MCF 10A (cell line): Measurements from ENCODE around the gene OPCML. TPM values are rescaled to one million over a fixed set of nuclear protein-coding genes. Genes with fewer than 3 reads are reported as not detected.

Experiments
- BruUV-seq: library from RNA; stranded (reverse); fragments of 400-500 nt; replicated peaks from 2 replicates; lab custom pipeline; 2021; lab: Mats Ljungman, UMichigan
- CTCF ChIA-PET: fragments of 300-600 bp; sonication (Branson Sonifier 250); formaldehyde crosslinking; extraction: SDS; loops from one replicate; lab custom pipeline; 2021; ENCODE audit warnings: antibody characterized with exemption, inconsistent platforms; lab: Yijun Ruan, JAX
- POLR2A ChIA-PET: fragments of 300-600, 350-650 bp; sonication (Branson Sonifier 250); formaldehyde crosslinking; extraction: SDS; loops from one replicate; lab custom pipeline; 2020; ENCODE audit warnings: antibody characterized with exemption, inconsistent platforms; lab: Yijun Ruan, JAX
- DNase-seq: peaks from one replicate; pipeline ENCODE4 v3.0.0-alpha.2; 2018; ENCODE audit not compliant: unreplicated experiment
- H3K27ac Mint-ChIP-seq: one replicate; pipeline ENCODE4 v1.8.0; 2022; ENCODE audit warnings: mild to moderate bottlenecking, low read depth, mixed read lengths; ENCODE audit not compliant: unreplicated experiment
- H3K27me3 Mint-ChIP-seq: one replicate; pipeline ENCODE4 v1.8.0; 2022; ENCODE audit warnings: mixed read lengths; ENCODE audit not compliant: insufficient read depth, unreplicated experiment
- H3K36me3 Mint-ChIP-seq: one replicate; pipeline ENCODE4 v1.8.0; 2022; ENCODE audit warnings: mild to moderate bottlenecking, moderate library complexity, mixed read lengths; ENCODE audit not compliant: insufficient read depth, unreplicated experiment
- H3K4me1 Mint-ChIP-seq: one replicate; pipeline ENCODE4 v1.8.0; 2022; ENCODE audit warnings: mixed read lengths; ENCODE audit not compliant: insufficient read depth, unreplicated experiment
- H3K4me3 Mint-ChIP-seq: one replicate; pipeline ENCODE4 v1.8.0; 2022; ENCODE audit warnings: mild to moderate bottlenecking, moderate library complexity, mixed read lengths; ENCODE audit not compliant: unreplicated experiment
- H3K9me3 Mint-ChIP-seq: one replicate; pipeline ENCODE4 v1.8.0; 2022; ENCODE audit warnings: mixed read lengths; ENCODE audit not compliant: unreplicated experiment
- intact Hi-C: fragments of 100-400 bp; cut with micrococcal nuclease; formaldehyde crosslinking; loops from 2 replicates; pipeline ENCODE4 v1.14.1; 2022
- total RNA-seq: library from RNA; stranded (reverse); gene quantifications from 2 replicates; pipeline ENCODE4 v1.2.3, GENCODE V29; 2022
- TF ChIP-seq, protein P1 (sequence below): fragments of 200-600 bp; IDR thresholded peaks from one replicate; pipeline ENCODE4 v1.8.0; 2022; ENCODE audit warnings: antibody characterized with exemption, mild to moderate bottlenecking; ENCODE audit not compliant: unreplicated experiment

Gene OPCML
- total RNA-seq, 1 experiment from 2014 or later = not detected

DNA sequence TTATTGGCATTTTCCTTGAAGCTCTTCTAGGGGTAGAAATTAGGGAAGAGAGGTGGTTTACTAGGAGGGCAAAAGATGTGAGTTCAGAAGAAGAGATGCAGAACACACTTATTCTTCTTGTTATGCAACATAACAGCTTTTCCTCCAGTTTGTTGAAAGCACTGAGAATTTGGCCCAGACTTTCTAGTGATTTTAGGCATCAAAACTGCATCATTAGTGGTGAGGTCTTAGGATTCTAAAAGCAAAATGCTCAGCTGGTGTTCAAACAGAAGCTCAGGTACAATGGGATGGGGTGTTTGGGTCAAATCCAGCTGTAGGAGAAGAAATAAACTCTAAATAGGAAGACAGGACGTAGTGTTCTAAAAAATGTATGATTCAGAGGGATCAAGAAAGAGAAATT is 221.1 kb downstream of the OPCML start:
- CTCF ChIA-PET = interaction anchor here (0.9 kb wide), 1 partner anchor 103 kb away, joined by 3 read pairs; no protein-coding TSS in a partner anchor
- DNase-seq = no peak
- Mint-ChIP-seq H3K4me1 (no peaks in the 10 kb centered on the region), H3K9me3 (peaks cover 37% of the 10 kb centered on the region), H3K36me3 (no peaks in the 10 kb centered on the region), H3K4me3 (no peak overlapping the region), H3K27ac (no peak overlapping the region), H3K27me3 (no peaks in the 10 kb centered on the region)
- intact Hi-C loops = no loop called here
- TF ChIP-seq, protein P1, sequence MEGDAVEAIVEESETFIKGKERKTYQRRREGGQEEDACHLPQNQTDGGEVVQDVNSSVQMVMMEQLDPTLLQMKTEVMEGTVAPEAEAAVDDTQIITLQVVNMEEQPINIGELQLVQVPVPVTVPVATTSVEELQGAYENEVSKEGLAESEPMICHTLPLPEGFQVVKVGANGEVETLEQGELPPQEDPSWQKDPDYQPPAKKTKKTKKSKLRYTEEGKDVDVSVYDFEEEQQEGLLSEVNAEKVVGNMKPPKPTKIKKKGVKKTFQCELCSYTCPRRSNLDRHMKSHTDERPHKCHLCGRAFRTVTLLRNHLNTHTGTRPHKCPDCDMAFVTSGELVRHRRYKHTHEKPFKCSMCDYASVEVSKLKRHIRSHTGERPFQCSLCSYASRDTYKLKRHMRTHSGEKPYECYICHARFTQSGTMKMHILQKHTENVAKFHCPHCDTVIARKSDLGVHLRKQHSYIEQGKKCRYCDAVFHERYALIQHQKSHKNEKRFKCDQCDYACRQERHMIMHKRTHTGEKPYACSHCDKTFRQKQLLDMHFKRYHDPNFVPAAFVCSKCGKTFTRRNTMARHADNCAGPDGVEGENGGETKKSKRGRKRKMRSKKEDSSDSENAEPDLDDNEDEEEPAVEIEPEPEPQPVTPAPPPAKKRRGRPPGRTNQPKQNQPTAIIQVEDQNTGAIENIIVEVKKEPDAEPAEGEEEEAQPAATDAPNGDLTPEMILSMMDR = no peak
- BruUV-seq = no TSS peak
- POLR2A ChIA-PET = no interaction called here

DNA sequence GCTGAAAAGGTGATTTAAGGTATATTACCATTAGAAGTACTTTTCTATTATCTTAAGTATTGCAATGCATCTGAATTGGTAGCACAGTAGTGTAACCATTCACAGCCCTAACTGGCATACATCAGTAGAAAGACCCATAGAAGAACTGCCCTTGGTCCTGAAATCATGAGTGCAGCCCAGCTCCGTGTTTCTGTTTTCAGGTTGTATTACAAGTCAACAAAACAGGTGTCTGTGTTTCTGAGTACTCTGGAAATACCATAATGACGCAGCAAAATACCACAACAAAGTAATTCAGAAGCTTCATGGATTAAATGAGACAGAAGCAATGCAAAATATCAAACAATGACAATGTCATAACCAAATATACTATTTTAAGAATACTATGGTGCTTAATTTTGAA is 226.3 kb downstream of the OPCML start:
- Mint-ChIP-seq H3K9me3 (peaks cover 30% of the 10 kb centered on the region), H3K27ac (no peak overlapping the region), H3K36me3 (no peaks in the 10 kb centered on the region), H3K4me1 (no peaks in the 10 kb centered on the region), H3K27me3 (no peaks in the 10 kb centered on the region), H3K4me3 (no peak overlapping the region)
- BruUV-seq = no TSS peak
- intact Hi-C loops = no loop called here
- no peak for DNase-seq
- CTCF ChIA-PET = no interaction called here
- TF ChIP-seq, protein P1 = no peak
- POLR2A ChIA-PET = interaction anchor here (0.6 kb wide), 1 partner anchor 431 kb away, joined by 4 read pairs; no protein-coding TSS in a partner anchor

DNA sequence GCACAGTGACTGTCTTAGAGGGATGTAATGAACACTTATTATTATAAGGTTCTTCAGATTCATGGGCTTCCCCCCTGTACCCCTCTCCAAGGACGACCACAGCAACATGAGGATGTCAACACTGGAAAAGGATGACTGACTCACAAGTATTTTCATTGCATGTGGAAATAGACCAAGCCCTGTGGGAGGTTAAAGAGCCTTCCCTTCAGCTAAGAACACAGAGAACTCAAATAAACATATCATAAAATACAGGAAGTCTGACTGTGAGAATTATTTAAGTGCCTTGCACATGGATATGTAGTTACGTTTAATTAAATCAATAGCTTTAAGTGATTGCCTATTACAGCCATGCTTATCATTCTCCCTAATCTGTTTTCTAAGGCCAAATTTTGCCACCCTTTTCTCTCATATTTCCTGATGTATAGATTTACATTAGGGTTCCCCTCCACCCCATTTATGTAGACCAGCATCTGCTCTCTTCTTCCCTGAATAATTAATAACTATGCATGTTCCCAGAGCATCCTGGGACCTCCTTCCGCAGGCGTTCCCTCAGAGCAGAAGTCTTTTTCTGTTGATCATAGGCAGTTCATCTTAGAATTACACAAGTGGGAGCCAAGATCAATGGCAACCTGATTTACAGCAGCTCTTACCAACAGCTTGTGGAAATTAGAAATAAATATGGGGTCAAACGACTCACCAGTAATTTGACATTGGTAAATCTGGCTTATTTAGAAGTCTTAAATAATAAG is 226.9 kb downstream of the OPCML start:
- CTCF ChIA-PET = interaction anchor here (0.6 kb wide), 2 partner anchors 10 to 531 kb away, joined by 4 read pairs; no protein-coding TSS in a partner anchor
- Mint-ChIP-seq H3K4me1 (no peaks in the 10 kb centered on the region), H3K36me3 (no peaks in the 10 kb centered on the region), H3K4me3 (no peak overlapping the region), H3K9me3 (peaks cover 34% of the 10 kb centered on the region), H3K27ac (no peak overlapping the region), H3K27me3 (no peaks in the 10 kb centered on the region)
- no peak for DNase-seq
- intact Hi-C loops = no loop called here
- TF ChIP-seq, protein P1 = no peak
- no TSS peak for BruUV-seq
- POLR2A ChIA-PET = interaction anchor here (0.6 kb wide), 1 partner anchor 431 kb away, joined by 4 read pairs; no protein-coding TSS in a partner anchor

DNA sequence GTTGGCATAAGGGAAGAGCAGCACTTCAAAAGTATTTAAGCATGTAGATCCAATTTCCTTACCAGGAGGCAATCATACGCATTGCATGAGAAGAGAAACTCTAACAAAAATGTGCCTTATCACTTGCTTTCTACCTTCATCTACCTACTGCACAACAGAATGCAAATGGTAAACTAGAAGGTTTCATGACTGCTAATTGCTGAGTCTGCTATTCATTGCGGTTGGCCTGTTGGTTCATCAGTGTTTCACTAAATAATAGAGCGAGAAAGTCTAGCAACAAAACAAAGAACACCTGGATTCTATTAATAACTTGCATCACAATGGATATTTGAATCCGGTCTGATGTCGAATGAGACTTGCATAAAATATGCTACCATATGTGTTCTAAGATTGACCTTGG is 229.0 kb downstream of the OPCML start:
- no peaks in the 10 kb centered on the region for H3K4me1 Mint-ChIP-seq
- ChIA-PET CTCF (interaction anchor here (0.6 to 0.7 kb wide), 2 partner anchors 135 to 439 kb away, joined by 3 to 4 read pairs; no protein-coding TSS in a partner anchor), POLR2A (no interaction called here)
- H3K4me3 Mint-ChIP-seq = no peak overlapping the region
- H3K27me3 Mint-ChIP-seq = no peaks in the 10 kb centered on the region
- no peaks in the 10 kb centered on the region for H3K36me3 Mint-ChIP-seq
- peaks cover 24% of the 10 kb centered on the region for H3K9me3 Mint-ChIP-seq
- no peak overlapping the region for H3K27ac Mint-ChIP-seq
- BruUV-seq = no TSS peak
- TF ChIP-seq, protein P1 = no peak
- intact Hi-C loops = no loop called here
- no peak for DNase-seq
